ENCODE data around the gene EXO1.
"Not testable (repeated sequence)": the region's sequence is repeated elsewhere in the genome, so short reads cannot be mapped to it uniquely, and the experiment has no call there.

The EXO1 gene

DNA sequence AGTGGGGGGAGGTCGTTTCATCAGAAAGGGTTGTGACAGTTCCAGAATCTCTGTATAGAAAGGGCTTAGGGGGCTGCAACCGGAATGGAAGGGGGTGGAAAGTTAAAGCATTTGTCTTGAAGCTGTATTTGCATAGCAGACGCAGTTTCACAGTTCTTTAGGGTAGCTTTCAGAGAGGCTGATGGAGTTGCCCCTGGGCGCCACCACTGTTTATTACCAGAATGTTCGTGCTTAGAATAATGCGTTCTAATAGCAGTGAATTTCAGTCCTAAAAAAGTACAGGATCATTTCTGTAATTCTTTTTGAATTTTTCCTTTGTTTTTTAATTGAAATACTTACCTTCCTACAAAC lies 1.3 kb downstream of the EXO1 start:
- peaks cover 3% of the 10 kb centered on the region for H3K4me1 ChIP-seq (ENCODE audit: insufficient read depth, poor library complexity, severe bottlenecking)
- no peak for DNase-seq (ENCODE audit: low spot score)
- TF ChIP-seq, protein P1, sequence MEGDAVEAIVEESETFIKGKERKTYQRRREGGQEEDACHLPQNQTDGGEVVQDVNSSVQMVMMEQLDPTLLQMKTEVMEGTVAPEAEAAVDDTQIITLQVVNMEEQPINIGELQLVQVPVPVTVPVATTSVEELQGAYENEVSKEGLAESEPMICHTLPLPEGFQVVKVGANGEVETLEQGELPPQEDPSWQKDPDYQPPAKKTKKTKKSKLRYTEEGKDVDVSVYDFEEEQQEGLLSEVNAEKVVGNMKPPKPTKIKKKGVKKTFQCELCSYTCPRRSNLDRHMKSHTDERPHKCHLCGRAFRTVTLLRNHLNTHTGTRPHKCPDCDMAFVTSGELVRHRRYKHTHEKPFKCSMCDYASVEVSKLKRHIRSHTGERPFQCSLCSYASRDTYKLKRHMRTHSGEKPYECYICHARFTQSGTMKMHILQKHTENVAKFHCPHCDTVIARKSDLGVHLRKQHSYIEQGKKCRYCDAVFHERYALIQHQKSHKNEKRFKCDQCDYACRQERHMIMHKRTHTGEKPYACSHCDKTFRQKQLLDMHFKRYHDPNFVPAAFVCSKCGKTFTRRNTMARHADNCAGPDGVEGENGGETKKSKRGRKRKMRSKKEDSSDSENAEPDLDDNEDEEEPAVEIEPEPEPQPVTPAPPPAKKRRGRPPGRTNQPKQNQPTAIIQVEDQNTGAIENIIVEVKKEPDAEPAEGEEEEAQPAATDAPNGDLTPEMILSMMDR (IDR thresholded peaks at IDR 0.05; ENCODE audit: poor library complexity, severe bottlenecking) = no peak
- H3K4me3 ChIP-seq (ENCODE audit: severe bottlenecking) = peak overlapping the region; percentile 57
- H3K27me3 ChIP-seq (ENCODE audit: insufficient read depth, poor library complexity, severe bottlenecking) = no peaks in the 10 kb centered on the region
- no peak overlapping the region for H3K27ac ChIP-seq (ENCODE audit: poor library complexity, severe bottlenecking)
- H3K9me3 ChIP-seq (ENCODE audit: severe bottlenecking) = no peaks in the 10 kb centered on the region
- H3K36me3 ChIP-seq (ENCODE audit: low read depth) = peaks cover 32% of the 10 kb centered on the region
- ATAC-seq (ENCODE audit: low read depth) = no peak

DNA sequence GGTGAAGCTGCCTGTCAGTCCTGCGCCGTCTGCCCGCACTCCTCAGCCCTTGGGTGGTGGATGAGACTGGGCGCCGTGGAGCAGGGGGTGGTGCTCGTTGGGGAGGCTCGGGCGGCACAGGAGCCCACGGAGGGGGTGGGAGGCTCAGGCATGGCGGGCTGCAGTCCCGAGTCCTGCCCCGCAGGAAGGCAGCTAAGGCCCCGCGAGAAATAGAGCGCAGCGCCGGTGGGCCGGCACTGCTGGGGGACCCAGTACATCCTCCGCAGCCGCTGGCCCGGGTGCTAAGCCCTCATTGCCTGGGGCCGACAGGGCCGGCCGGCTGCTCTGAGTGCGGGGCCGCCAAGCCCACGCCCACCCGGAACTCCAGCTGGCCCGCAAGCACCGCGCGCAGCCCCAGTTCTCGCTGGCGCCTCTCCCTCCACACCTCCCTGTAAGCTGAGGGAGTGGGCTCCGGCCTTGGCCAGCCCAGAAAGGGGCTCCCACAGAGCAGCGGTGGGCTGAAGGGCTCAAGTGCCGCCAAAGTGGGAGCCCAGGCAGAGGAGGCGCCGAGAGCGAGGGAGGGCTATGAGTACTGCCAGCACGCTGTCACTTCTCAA lies 7.6 kb downstream of the EXO1 start:
- not testable (repeated sequence) for H3K27me3 ChIP-seq (ENCODE audit: insufficient read depth, poor library complexity, severe bottlenecking); H3K9me3 ChIP-seq (ENCODE audit: severe bottlenecking); DNase-seq (ENCODE audit: low spot score); H3K27ac ChIP-seq (ENCODE audit: poor library complexity, severe bottlenecking); H3K4me1 ChIP-seq (ENCODE audit: insufficient read depth, poor library complexity, severe bottlenecking); H3K4me3 ChIP-seq (ENCODE audit: severe bottlenecking); ATAC-seq (ENCODE audit: low read depth)
- peaks cover 45% of the 10 kb centered on the region for H3K36me3 ChIP-seq (ENCODE audit: low read depth)

DNA sequence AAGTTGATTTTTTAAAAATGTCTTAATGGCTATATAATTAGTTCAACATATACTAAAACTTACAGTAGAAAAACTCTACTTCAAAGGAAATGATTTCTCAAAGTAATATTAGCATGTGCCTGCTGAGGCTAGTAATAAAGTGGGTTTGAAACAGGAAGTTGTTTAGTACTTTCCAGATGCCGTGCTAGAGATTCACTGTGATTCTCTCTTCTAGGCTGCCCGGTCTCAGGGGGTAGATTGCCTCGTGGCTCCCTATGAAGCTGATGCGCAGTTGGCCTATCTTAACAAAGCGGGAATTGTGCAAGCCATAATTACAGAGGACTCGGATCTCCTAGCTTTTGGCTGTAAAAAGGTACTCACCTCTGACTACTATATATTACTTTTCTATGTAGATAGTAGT lies 9.1 kb downstream of the EXO1 start:
- TF ChIP-seq, protein P1 (IDR thresholded peaks at IDR 0.05; ENCODE audit: poor library complexity, severe bottlenecking) = no peak
- no peaks in the 10 kb centered on the region for H3K4me1 ChIP-seq (ENCODE audit: insufficient read depth, poor library complexity, severe bottlenecking)

DNA sequence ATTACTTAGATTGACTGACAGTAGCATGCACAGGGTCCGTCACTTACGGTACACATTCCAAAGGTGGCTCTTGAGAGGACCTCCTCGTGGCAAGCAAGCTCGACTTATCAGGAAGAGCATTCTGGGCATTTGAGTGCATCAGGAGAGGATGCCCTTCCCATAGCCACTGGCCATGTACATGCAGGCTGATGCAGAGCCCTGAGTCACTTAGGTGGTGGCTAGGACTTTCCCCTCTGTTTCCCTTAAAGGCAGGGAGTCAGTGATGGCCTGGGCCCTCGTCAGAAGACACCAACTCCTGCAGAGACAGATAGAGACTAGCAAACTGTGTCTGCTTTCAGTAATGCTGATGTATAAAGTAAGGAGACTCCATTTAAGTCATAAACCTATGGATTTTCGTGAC lies 12.9 kb downstream of the EXO1 start:
- H3K9me3 ChIP-seq (ENCODE audit: severe bottlenecking) = no peaks in the 10 kb centered on the region
- H3K27me3 ChIP-seq (ENCODE audit: insufficient read depth, poor library complexity, severe bottlenecking) = no peaks in the 10 kb centered on the region
- DNase-seq (ENCODE audit: low spot score) (no peak), ATAC-seq (ENCODE audit: low read depth) (no peak)
- no peak overlapping the region for H3K27ac ChIP-seq (ENCODE audit: poor library complexity, severe bottlenecking)
- no peak overlapping the region for H3K4me3 ChIP-seq (ENCODE audit: severe bottlenecking)
- H3K36me3 ChIP-seq (ENCODE audit: low read depth) = peaks cover 54% of the 10 kb centered on the region
- no peaks in the 10 kb centered on the region for H3K4me1 ChIP-seq (ENCODE audit: insufficient read depth, poor library complexity, severe bottlenecking)
- TF ChIP-seq, protein P1 (IDR thresholded peaks at IDR 0.05; ENCODE audit: poor library complexity, severe bottlenecking) = no peak

More for the DNA sequence above, 9.1 kb downstream of the EXO1 start:
- Histone ChIP-seq H3K27ac (ENCODE audit: poor library complexity, severe bottlenecking) (no peak overlapping the region), H3K27me3 (ENCODE audit: insufficient read depth, poor library complexity, severe bottlenecking) (no peaks in the 10 kb centered on the region), H3K9me3 (ENCODE audit: severe bottlenecking) (no peaks in the 10 kb centered on the region), H3K36me3 (ENCODE audit: low read depth) (peaks cover 43% of the 10 kb centered on the region), H3K4me3 (ENCODE audit: severe bottlenecking) (no peak overlapping the region)
- ATAC-seq (ENCODE audit: low read depth) (no peak), DNase-seq (ENCODE audit: low spot score) (no peak)

DNA sequence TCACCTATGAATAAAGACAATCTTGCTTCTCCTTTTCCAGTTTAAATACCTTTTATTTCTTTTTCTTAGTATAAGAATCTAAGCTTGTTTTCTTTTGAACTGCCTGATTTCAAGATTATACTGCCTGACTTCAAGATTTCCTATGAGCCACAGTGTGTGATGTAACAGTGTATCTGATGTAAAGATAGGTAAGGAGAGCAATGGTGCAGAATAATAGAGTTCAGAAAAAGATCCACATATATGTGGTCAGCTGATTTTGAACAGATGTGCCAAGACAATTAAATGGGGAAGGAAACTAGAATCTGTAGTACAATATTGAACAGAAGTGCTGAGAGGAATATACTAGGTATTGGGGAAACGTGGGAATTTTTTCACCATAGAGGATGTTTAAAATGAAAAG lies 21.0 kb downstream of the EXO1 start:
- no peak for ATAC-seq (ENCODE audit: low read depth)
- TF ChIP-seq, protein P1 (IDR thresholded peaks at IDR 0.05; ENCODE audit: poor library complexity, severe bottlenecking) = no peak

More for the DNA sequence above, 21.0 kb downstream of the EXO1 start:
- Histone ChIP-seq H3K9me3 (ENCODE audit: severe bottlenecking) (no peaks in the 10 kb centered on the region), H3K4me1 (ENCODE audit: insufficient read depth, poor library complexity, severe bottlenecking) (no peaks in the 10 kb centered on the region), H3K36me3 (ENCODE audit: low read depth) (peaks cover 42% of the 10 kb centered on the region), H3K27me3 (ENCODE audit: insufficient read depth, poor library complexity, severe bottlenecking) (no peaks in the 10 kb centered on the region), H3K4me3 (ENCODE audit: severe bottlenecking) (no peak overlapping the region), H3K27ac (ENCODE audit: poor library complexity, severe bottlenecking) (no peak overlapping the region)
- no peak for DNase-seq (ENCODE audit: low spot score)

All from RWPE2 (cell line).